ENCODE results near the gene ZNF45.

GRCh38 chr19:43913383-43913782 is 21.7 kb downstream of the ZNF45 start:
- TF ChIP-seq CTCF (IDR thresholded peaks at IDR 0.05), result no peak
- TF ChIP-seq POLR2A (IDR thresholded peaks at IDR 0.05), result no peak
